ENCODE measurements around the gene CCDC190. TPM values are rescaled to one million over a fixed set of nuclear protein-coding genes. Genes with fewer than 3 reads are reported as not detected.

The CCDC190 gene
- total and polyA plus RNA-seq, 9 of the 15 experiments (the other 6 are each of a cell fraction or from before 2014, with no cell fraction given) = not detected

Other genes starting within 250 kb of the CCDC190 start
- gene DDR2, start 228.7 kb downstream of the CCDC190 start, total RNA-seq (2014; rRNA removed) = 0.69 and 2.0 TPM in 2 replicates
- gene DDR2, start 228.7 kb downstream of the CCDC190 start, total RNA-seq (2014; rRNA removed; fragmentation: Illumina TruSeq; extraction: Trizol) = 1.3 and 2.2 TPM in 2 replicates
- gene DDR2, start 228.7 kb downstream of the CCDC190 start, total RNA-seq (2015; rRNA removed; fragmentation: Illumina TruSeq; extraction: Trizol) = 1.2 and 1.3 TPM in 2 replicates
- gene DDR2, start 228.7 kb downstream of the CCDC190 start, total RNA-seq (2021) = 1.6 and 1.7 TPM in 2 replicates
- 0.75 and 1.4 TPM in 2 replicates for gene DDR2, start 228.7 kb downstream of the CCDC190 start, polyA plus RNA-seq (2011; rRNA removed)
- gene DDR2, start 228.7 kb downstream of the CCDC190 start, polyA plus RNA-seq (2014; fragmentation: Illumina TruSeq; extraction: Trizol) = 1.1 and 1.5 TPM in 2 replicates
- under 1 TPM; 0.36 to 0.51 TPM for gene DDR2, start 228.7 kb downstream of the CCDC190 start, polyA plus RNA-seq (2014; fragmentation: Nextera tagmentation; extraction: Ambion mirVana)
- 0.57 and 0.89 TPM in 2 replicates for gene DDR2, start 228.7 kb downstream of the CCDC190 start, polyA plus RNA-seq (2014; rRNA removed)
- 13.7 and 17.3 TPM in 2 replicates for gene HSD17B7, start 70.5 kb downstream of the CCDC190 start, total RNA-seq (2014; rRNA removed)
- 22.4 and 24.2 TPM in 2 replicates for gene HSD17B7, start 70.5 kb downstream of the CCDC190 start, total RNA-seq (2014; rRNA removed; fragmentation: Illumina TruSeq; extraction: Trizol)
- gene HSD17B7, start 70.5 kb downstream of the CCDC190 start, total RNA-seq (2015; rRNA removed; fragmentation: Illumina TruSeq; extraction: Trizol) = 11.8 and 12.7 TPM in 2 replicates
- 16.1 and 19.1 TPM in 2 replicates for gene HSD17B7, start 70.5 kb downstream of the CCDC190 start, total RNA-seq (2021)
- 48.7 and 64.4 TPM in 2 replicates for gene HSD17B7, start 70.5 kb downstream of the CCDC190 start, polyA plus RNA-seq (2011; rRNA removed)
- 20.6 and 21.3 TPM in 2 replicates for gene HSD17B7, start 70.5 kb downstream of the CCDC190 start, polyA plus RNA-seq (2014; fragmentation: Illumina TruSeq; extraction: Trizol)
- gene HSD17B7, start 70.5 kb downstream of the CCDC190 start, polyA plus RNA-seq (2014; fragmentation: Nextera tagmentation; extraction: Ambion mirVana) = 10 to 100 TPM; 26.8 to 27.1 TPM
- 14.7 and 17.4 TPM in 2 replicates for gene HSD17B7, start 70.5 kb downstream of the CCDC190 start, polyA plus RNA-seq (2014; rRNA removed)
- not detected in 2 replicates for gene RGS4, start 208.2 kb upstream of the CCDC190 start, total RNA-seq (2014; rRNA removed)
- gene RGS4, start 208.2 kb upstream of the CCDC190 start, total RNA-seq (2014; rRNA removed; fragmentation: Illumina TruSeq; extraction: Trizol) = not detected in 2 replicates
- gene RGS4, start 208.2 kb upstream of the CCDC190 start, total RNA-seq (2015; rRNA removed; fragmentation: Illumina TruSeq; extraction: Trizol) = not detected in 2 replicates
- gene RGS4, start 208.2 kb upstream of the CCDC190 start, total RNA-seq (2021) = not detected in 2 replicates
- not detected in 2 replicates for gene RGS4, start 208.2 kb upstream of the CCDC190 start, polyA plus RNA-seq (2011; rRNA removed)
- gene RGS4, start 208.2 kb upstream of the CCDC190 start, polyA plus RNA-seq (2014; fragmentation: Illumina TruSeq; extraction: Trizol) = not detected in 2 replicates
- not detected for gene RGS4, start 208.2 kb upstream of the CCDC190 start, polyA plus RNA-seq (2014; fragmentation: Nextera tagmentation; extraction: Ambion mirVana)
- not detected in 2 replicates for gene RGS4, start 208.2 kb upstream of the CCDC190 start, polyA plus RNA-seq (2014; rRNA removed)

Data from K562 (cell line).